Type B pancreatic cell (in vitro differentiated cells): ENCODE data around the gene THEM5. TPM values are rescaled to one million over a fixed set of nuclear protein-coding genes. Genes with fewer than 3 reads are reported as not detected.

ENCODE experiments used
- DNase-seq: peaks from one replicate; pipeline ENCODE4 v3.0.0; 2021; ENCODE audit warnings: mixed read lengths; ENCODE audit not compliant: unreplicated experiment; ENCODE audit errors: extremely low spot score
- H3K27ac Mint-ChIP-seq: 2 replicates; pipeline ENCODE4 v1.8.0; 2021; ENCODE audit warnings: mild to moderate bottlenecking, mixed read lengths
- H3K27me3 Mint-ChIP-seq: 2 replicates; pipeline ENCODE4 v1.8.0; 2021; ENCODE audit warnings: mixed read lengths
- H3K36me3 Mint-ChIP-seq: 2 replicates; pipeline ENCODE4 v1.8.0; 2021; ENCODE audit warnings: mixed read lengths
- H3K4me1 Mint-ChIP-seq: one replicate; pipeline ENCODE4 v1.8.0; 2021; ENCODE audit warnings: mixed read lengths; ENCODE audit not compliant: unreplicated experiment
- H3K4me3 Mint-ChIP-seq: 2 replicates; pipeline ENCODE4 v1.8.0; 2021; ENCODE audit warnings: mild to moderate bottlenecking, mixed read lengths
- H3K9me3 Mint-ChIP-seq: 2 replicates; pipeline ENCODE4 v1.8.0; 2021; ENCODE audit warnings: mixed read lengths
- CTCF ChIP-seq: fragments of 200-600 bp; sonication (generic); conservative IDR thresholded peaks from 2 replicates; pipeline ENCODE4 v1.5.0; 2021; ENCODE audit warnings: antibody characterized with exemption, mild to moderate bottlenecking
- total RNA-seq: library from RNA; stranded (reverse); gene quantifications from 2 replicates; pipeline ENCODE4 v1.2.1, GENCODE V29; 2021; ENCODE audit warnings: low replicate concordance

THEM5 gene
- total RNA-seq, 1 donor from 2014 or later, result not detected

- Mint-ChIP-seq H3K36me3 (no peaks in the 10 kb centered on the region), H3K4me3 (no peak overlapping the region)
These were observed 22.3 kb downstream of the THEM5 start for GRCh38 chr1:151831256-151831591.

GRCh38 chr1:151830055-151830454 lies 23.5 kb downstream of the THEM5 start:
- Mint-ChIP-seq H3K4me3 (no peak overlapping the region), H3K9me3 (no peaks in the 10 kb centered on the region), H3K36me3 (no peaks in the 10 kb centered on the region), H3K4me1 (peaks cover 11% of the 10 kb centered on the region), H3K27me3 (peaks cover 10% of the 10 kb centered on the region), H3K27ac (peak overlapping the region; percentile 3)
- TF ChIP-seq CTCF, result no peak
- DNase-seq, result no peak

More at GRCh38 chr1:151831256-151831591, 22.3 kb downstream of the THEM5 start:
- no peak overlapping the region for H3K27ac Mint-ChIP-seq
- H3K4me1 Mint-ChIP-seq, result peaks cover 11% of the 10 kb centered on the region
- no peak for DNase-seq
- no peaks in the 10 kb centered on the region for H3K9me3 Mint-ChIP-seq
- no peak for TF ChIP-seq CTCF
- H3K27me3 Mint-ChIP-seq, result peaks cover 10% of the 10 kb centered on the region

GRCh38 chr1:151829352-151830046 lies 24.0 kb downstream of the THEM5 start:
- Mint-ChIP-seq H3K9me3 (no peaks in the 10 kb centered on the region), H3K27ac (peak overlapping the region; percentile 3), H3K36me3 (no peaks in the 10 kb centered on the region), H3K27me3 (peaks cover 13% of the 10 kb centered on the region), H3K4me3 (peak overlapping the region; percentile 24), H3K4me1 (peaks cover 11% of the 10 kb centered on the region)
- no peak for DNase-seq
- TF ChIP-seq CTCF, result no peak

GRCh38 chr1:151828921-151829320 lies 24.6 kb downstream of the THEM5 start:
- Mint-ChIP-seq H3K27me3 (peaks cover 17% of the 10 kb centered on the region), H3K36me3 (no peaks in the 10 kb centered on the region), H3K9me3 (no peaks in the 10 kb centered on the region), H3K4me3 (no peak overlapping the region), H3K4me1 (peaks cover 11% of the 10 kb centered on the region), H3K27ac (peak overlapping the region; percentile 3)
- no peak for TF ChIP-seq CTCF
- no peak for DNase-seq

GRCh38 chr1:151827853-151828252 lies 25.7 kb downstream of the THEM5 start:
- Mint-ChIP-seq H3K4me3 (no peak overlapping the region), H3K9me3 (no peaks in the 10 kb centered on the region), H3K36me3 (no peaks in the 10 kb centered on the region), H3K27me3 (peaks cover 24% of the 10 kb centered on the region), H3K4me1 (peaks cover 11% of the 10 kb centered on the region), H3K27ac (no peak overlapping the region)
- DNase-seq, result no peak
- no peak for TF ChIP-seq CTCF
